Measurements from ENCODE around the gene HMGN3.

The HMGN3 gene

GRCh38 chr6:79208816-79209215 lies 25.7 kb downstream of the HMGN3 start:
- no peak for TF ChIP-seq FOXP2 (optimal IDR thresholded peaks at IDR 0.05; ENCODE audit: borderline replicate concordance, extremely low read depth, extremely low read length, insufficient read depth)
- TF ChIP-seq TAF1 (IDR thresholded peaks at IDR 0.05; ENCODE audit: borderline replicate concordance, insufficient read depth, low read length), result no peak
- TF ChIP-seq POLR2AphosphoS5 (IDR thresholded peaks at IDR 0.05; ENCODE audit: low read depth, low read length), result no peak
- TF ChIP-seq, protein P1, sequence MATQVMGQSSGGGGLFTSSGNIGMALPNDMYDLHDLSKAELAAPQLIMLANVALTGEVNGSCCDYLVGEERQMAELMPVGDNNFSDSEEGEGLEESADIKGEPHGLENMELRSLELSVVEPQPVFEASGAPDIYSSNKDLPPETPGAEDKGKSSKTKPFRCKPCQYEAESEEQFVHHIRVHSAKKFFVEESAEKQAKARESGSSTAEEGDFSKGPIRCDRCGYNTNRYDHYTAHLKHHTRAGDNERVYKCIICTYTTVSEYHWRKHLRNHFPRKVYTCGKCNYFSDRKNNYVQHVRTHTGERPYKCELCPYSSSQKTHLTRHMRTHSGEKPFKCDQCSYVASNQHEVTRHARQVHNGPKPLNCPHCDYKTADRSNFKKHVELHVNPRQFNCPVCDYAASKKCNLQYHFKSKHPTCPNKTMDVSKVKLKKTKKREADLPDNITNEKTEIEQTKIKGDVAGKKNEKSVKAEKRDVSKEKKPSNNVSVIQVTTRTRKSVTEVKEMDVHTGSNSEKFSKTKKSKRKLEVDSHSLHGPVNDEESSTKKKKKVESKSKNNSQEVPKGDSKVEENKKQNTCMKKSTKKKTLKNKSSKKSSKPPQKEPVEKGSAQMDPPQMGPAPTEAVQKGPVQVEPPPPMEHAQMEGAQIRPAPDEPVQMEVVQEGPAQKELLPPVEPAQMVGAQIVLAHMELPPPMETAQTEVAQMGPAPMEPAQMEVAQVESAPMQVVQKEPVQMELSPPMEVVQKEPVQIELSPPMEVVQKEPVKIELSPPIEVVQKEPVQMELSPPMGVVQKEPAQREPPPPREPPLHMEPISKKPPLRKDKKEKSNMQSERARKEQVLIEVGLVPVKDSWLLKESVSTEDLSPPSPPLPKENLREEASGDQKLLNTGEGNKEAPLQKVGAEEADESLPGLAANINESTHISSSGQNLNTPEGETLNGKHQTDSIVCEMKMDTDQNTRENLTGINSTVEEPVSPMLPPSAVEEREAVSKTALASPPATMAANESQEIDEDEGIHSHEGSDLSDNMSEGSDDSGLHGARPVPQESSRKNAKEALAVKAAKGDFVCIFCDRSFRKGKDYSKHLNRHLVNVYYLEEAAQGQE (IDR thresholded peaks at IDR 0.05; ENCODE audit: insufficient read depth in 1 of 2, low read depth in 2 of 2, low read length in 2 of 2), result no peak
- TF ChIP-seq SIN3A (IDR thresholded peaks at IDR 0.05; ENCODE audit: borderline replicate concordance, insufficient read depth, low read length), result no peak

DNA sequence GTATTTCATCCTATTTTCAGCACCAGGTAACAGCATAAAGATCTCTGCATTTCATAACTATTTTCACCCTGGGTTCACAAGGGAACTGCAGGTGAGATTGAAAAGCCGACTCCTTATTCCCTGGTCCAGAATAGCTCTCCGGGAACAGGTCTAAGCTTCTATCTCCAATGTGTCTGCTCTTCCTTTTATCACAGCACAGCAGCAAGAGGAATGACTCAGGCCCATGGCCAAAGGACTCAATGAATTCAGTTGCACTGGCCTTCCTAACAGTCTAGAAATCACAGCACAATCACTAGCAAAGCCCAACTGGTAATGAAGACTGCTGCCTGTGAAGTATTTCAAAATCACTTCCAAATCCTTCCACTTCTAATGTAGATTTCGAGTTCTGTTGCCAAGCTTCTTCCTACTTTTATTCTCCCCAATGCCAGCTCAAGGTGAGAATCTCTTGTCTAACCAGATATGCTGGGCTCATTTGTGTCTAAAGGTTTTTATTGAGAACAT lies 30.7 kb downstream of the HMGN3 start:
- no peak for TF ChIP-seq TAF1 (IDR thresholded peaks at IDR 0.05; ENCODE audit: borderline replicate concordance, insufficient read depth, low read length)
- TF ChIP-seq SIN3A (IDR thresholded peaks at IDR 0.05; ENCODE audit: borderline replicate concordance, insufficient read depth, low read length), result no peak

- TF ChIP-seq TAF1 (IDR thresholded peaks at IDR 0.05; ENCODE audit: borderline replicate concordance, insufficient read depth, low read length) (no peak), POLR2AphosphoS5 (IDR thresholded peaks at IDR 0.05; ENCODE audit: low read depth, low read length) (no peak), FOXP2 (optimal IDR thresholded peaks at IDR 0.05; ENCODE audit: borderline replicate concordance, extremely low read depth, extremely low read length, insufficient read depth) (no peak), SIN3A (IDR thresholded peaks at IDR 0.05; ENCODE audit: borderline replicate concordance, insufficient read depth, low read length) (no peak)
- TF ChIP-seq, protein P1 (IDR thresholded peaks at IDR 0.05; ENCODE audit: insufficient read depth in 1 of 2, low read depth in 2 of 2, low read length in 2 of 2), result no peak
These were observed 31.9 kb downstream of the HMGN3 start for GRCh38 chr6:79202556-79202955.

- TF ChIP-seq FOXP2 (optimal IDR thresholded peaks at IDR 0.05; ENCODE audit: borderline replicate concordance, extremely low read depth, extremely low read length, insufficient read depth) (no peak), POLR2AphosphoS5 (IDR thresholded peaks at IDR 0.05; ENCODE audit: low read depth, low read length) (no peak), TAF1 (IDR thresholded peaks at IDR 0.05; ENCODE audit: borderline replicate concordance, insufficient read depth, low read length) (no peak)
These were observed 32.5 kb downstream of the HMGN3 start for GRCh38 chr6:79201983-79202382.

DNA sequence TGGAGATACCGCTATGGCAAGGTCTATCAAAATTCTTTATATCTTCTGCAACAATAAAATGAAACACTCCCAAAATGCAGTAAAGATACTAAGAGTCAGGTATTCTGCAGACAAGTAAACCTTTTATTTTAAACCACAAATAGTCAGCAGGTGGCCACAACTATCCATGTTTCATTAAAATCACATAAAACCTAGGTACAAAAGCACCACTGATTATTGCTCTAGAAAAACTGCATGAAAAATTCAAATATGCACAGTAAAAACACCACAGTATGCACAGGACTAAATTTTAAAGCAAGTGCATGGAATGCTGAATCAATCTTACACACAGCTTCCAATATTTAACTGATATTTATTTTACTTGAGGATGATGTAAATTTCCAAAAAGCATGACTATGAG lies 33.3 kb downstream of the HMGN3 start:
- TF ChIP-seq FOXP2 (optimal IDR thresholded peaks at IDR 0.05; ENCODE audit: borderline replicate concordance, extremely low read depth, extremely low read length, insufficient read depth) (no peak), SIN3A (IDR thresholded peaks at IDR 0.05; ENCODE audit: borderline replicate concordance, insufficient read depth, low read length) (no peak)
- TF ChIP-seq, protein P1 (IDR thresholded peaks at IDR 0.05; ENCODE audit: insufficient read depth in 1 of 2, low read depth in 2 of 2, low read length in 2 of 2), result no peak

DNA sequence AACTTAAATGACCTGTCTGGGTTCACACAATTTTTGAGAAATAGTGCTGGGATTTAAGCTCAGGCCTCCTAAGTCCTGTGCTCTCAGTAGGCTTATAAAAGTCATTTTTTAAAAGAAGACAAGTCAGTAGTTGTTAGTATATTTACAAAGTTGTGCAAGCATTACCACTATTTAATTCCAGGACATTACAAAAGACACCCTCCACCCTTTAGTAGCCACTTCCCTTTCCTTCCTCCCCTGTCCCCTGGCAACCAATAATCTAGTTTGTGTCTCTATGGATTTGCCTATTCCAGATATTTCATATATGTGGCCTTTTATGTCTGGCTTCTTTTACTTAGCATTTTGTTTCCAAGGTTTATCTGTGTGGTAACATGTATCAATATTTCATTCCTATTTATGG lies 37.6 kb downstream of the HMGN3 start:
- TF ChIP-seq SIN3A (IDR thresholded peaks at IDR 0.05; ENCODE audit: borderline replicate concordance, insufficient read depth, low read length) (no peak), POLR2AphosphoS5 (IDR thresholded peaks at IDR 0.05; ENCODE audit: low read depth, low read length) (no peak), FOXP2 (optimal IDR thresholded peaks at IDR 0.05; ENCODE audit: borderline replicate concordance, extremely low read depth, extremely low read length, insufficient read depth) (no peak), TAF1 (IDR thresholded peaks at IDR 0.05; ENCODE audit: borderline replicate concordance, insufficient read depth, low read length) (no peak)
- TF ChIP-seq, protein P1 (IDR thresholded peaks at IDR 0.05; ENCODE audit: insufficient read depth in 1 of 2, low read depth in 2 of 2, low read length in 2 of 2), result no peak
